GM18868 (cell line): ENCODE measurements around the gene DNM2.
A peak's percentile ranks its signal among the peaks of the same experiment; 100 is the strongest.
"Not testable (repeated sequence)": the region's sequence is repeated elsewhere in the genome, so short reads cannot be mapped to it uniquely, and the experiment has no call there.

ENCODE experiments used
- ATAC-seq: cut with Tn5 transposase; IDR thresholded peaks from one replicate; pipeline ENCODE4 v1.9.1; 2021; ENCODE audit warnings: mild to moderate bottlenecking, moderate library complexity; ENCODE audit not compliant: unreplicated experiment

DNM2 gene

GRCh38 chr19:10831987-10832938 lies 114.4 kb downstream of the DNM2 start:
- ATAC-seq: no peak

GRCh38 chr19:10832939-10833296 lies 115.0 kb downstream of the DNM2 start:
- no peak for ATAC-seq

- no peak for ATAC-seq
Measured at GRCh38 chr19:10835089-10835753, 117.3 kb downstream of the DNM2 start.

DNA sequence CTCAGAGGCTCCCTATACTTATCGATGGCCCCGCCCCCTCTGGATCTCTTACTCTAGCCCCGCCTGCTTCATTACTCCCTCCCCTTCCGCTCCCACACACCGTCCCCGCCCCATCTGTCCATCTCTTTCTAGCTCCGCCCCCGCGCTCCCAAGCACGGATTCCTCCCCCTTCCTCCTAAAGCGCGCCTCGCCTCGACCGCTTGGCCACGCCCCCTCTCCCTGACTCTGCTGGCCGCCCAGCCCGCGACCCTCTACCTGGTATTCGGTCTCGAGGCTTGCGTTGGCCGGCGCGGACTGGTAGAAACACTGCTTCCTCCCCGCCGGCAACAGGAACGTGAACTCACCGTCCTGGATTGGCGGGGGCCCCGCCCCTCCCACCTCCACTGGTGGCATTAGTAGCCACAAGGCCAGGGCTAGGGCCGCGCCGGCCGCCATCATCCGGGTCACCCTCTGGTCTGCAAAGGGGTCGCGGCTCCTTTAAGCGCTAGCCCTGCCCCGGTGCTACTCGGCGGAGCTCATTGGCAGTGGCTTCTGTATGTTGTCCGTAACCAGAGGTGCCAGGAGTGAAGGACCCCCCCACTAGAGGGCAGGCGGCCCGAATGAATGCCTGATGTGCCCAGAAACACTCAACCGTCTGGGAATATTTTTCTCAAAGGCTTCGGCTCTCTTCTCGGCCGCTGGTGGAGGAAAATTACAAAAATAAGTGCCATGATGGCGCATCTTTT lies 118.0 kb downstream of the DNM2 start, which contains the start of gene TMED1:
TSS of gene TMED1 (minus strand) at position 459 of the 725 bp plus-strand sequence. CDS start at position 438, 21 bp downstream.
- peak; percentile 79 for ATAC-seq

GRCh38 chr19:10836479-10837330 lies 118.8 kb downstream of the DNM2 start:
- peak; percentile 16 for ATAC-seq

GRCh38 chr19:10837649-10838048 lies 119.8 kb downstream of the DNM2 start:
- ATAC-seq: not testable (repeated sequence)

- ATAC-seq: no peak
Measured at GRCh38 chr19:10838377-10838776, 120.5 kb downstream of the DNM2 start.

DNA sequence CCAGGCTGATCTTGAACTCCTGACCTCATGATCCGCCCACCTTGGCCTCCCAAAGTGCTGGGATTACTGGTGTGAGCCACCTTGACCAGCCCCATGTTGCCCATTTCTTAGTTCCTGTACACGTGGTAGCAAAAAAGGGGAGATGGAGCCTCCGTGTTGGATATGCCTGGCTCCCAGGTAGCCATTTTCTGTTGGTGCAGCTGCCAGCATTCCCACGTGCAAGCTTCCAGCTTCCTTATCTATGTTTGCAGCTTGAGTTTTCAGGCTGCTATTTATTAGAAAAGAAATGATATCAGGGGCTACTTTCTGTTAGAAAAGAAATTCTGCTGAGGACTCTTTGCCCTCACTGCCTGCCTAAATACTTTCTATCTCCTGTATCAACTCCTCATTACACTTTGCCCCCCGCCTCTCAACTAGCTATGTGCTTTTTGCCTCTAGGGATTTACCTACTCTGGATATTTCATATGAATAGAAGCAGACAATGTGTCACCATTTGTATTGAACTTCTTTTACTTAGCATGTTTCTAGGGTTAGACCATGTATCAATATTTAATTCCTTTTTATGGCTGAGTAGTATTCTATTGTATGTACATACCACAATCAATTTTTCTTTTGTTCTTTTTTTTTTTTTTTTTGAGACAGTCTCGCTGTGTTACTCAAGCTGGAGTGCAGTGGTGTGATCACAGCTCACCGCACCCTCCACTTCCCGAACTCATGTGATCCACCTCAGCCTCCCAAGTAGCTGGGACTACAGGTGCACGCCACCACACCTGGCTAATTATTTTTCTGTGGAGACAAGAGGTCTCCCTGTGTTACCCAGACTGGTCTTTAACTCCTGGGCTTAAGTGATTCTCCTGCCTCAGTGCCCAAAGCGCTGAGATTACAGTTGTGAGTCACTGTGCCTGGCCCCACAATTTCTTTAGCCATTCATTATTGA lies 121.5 kb downstream of the DNM2 start:
- no peak for ATAC-seq

DNA sequence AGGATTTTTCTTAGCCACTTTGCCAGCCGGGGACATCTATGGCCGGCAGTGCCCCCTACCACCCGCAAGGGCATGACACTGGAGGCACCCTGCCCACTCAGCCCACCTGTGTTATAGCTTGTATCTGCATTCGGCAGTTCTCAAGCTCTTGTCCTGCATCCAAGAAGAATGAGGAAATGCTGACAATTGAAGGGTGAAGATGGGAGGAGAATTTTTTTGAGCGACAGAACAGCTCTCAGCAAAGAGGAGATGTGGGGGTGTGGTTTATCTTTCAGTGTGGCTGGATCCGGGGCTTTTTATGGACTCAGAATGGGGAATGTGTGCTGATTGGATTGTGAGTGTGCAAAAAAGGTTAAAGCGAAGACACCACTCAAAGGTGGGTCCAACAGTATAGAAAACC lies 124.9 kb downstream of the DNM2 start:
- no peak for ATAC-seq

GRCh38 chr19:10846500-10847202 lies 128.8 kb downstream of the DNM2 start:
- ATAC-seq: no peak

GRCh38 chr19:10848230-10848856 lies 130.5 kb downstream of the DNM2 start, which contains the start of gene C19orf38:
C19orf38 (plus strand) TSS chr19:10848415; CDS start chr19:10848509, 94 bp downstream.
- no peak for ATAC-seq

DNA sequence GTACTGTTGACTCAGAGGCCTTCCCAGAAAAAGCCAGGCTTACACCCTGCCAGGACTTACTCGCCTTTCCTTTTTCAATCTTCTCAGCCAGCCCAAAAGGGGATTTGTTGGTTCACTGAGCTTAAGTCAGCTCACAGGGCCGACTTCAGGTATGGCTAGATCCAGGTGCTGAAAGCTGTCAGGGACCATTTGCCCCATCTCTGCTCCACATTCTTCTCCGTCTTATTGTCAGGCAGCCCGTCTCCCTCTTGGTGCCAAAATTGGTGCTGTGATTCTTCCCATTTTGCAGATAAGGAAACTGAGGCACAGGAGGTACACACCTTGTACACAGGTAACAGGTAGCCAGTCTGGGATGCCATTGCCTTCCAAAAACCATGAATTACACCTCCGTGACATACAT lies 132.8 kb downstream of the DNM2 start:
- ATAC-seq: no peak

DNA sequence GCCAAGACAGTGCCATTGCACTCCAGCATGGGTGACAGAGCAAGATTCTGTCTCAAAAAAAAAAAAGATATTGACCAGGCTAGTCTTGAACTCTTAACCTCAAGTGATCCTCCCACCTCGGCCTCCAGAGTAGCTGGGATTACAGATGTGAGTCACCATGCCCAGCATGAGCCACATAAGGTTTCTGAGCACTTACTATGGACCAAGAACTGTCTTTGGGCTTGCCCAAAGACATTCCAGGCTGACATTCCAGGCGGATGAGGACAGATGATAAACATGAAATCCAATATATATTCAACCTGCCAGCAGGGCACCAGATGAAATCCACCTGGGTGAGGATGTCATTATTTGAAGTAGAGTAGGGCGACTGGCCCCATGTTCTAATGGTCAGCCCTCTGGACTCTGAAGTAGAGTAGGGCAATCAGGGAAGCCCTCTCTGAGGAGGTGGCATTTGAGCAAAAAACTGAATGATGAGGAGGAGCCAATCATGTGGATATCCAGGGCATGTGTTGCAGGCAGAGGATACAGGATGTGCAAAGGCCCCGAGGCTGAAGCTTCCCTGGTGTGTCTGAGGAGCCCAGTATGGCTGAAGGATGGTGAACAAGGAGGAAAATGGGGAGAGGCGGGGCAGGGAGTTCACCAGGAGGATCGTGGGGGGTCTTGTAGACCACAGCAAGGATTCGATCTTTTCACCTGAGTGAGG lies 134.4 kb downstream of the DNM2 start:
- ATAC-seq: no peak

DNA sequence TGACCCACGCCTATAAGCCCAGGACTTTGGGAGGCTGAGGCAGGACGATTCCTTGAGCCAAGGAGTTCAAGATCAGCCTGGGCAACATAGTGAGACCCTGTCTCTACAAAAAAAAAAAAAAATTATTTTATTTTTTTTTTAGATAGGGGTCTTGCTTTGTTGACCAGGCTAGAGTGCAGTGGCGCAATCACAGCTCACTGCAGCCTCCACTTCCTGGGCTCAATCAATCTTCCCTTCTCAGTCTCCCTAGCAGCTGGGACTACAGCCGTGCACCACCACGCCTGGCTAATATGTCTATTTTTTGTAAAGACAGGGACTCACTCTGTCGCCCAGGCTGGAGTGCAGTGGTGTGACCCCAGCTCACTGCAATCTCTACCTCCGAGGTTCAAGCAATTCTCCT lies 135.1 kb downstream of the DNM2 start:
- ATAC-seq: no peak

GRCh38 chr19:10854350-10855089 lies 136.6 kb downstream of the DNM2 start:
- ATAC-seq: no peak

DNA sequence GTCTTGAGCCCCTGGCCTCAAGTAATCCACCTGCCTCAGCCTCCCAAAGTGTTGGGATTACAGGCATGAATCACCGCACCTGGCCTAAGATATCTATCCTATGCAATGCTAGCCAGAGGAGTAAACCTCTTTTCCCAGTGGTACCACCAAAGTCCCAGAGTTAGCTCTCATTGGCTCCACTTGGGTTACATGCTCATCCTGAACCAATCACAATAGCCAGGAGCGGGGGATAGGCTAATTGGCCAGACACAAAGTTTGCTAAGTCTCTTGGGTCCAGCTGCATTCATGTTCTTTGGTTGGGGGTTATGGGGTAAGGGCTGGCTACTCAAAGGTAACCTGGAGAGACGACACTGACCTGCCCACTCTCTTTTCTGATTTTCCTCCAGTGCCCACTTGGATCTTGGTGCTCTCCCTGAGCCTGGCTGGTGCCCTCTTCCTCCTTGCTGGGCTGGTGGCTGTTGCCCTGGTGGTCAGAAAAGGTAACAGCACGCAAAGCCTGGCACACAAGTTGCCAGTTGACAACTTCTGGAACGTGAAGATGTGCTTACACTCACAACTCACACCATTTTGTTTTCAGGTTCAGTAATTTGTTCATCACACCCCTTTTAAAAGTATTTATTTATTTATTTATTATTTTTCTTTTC lies 138.1 kb downstream of the DNM2 start:
- ATAC-seq: no peak
